Fibroblast of lung (primary cell): ENCODE measurements around the gene USP14.

ENCODE experiments used
- CTCF ChIP-seq, 2 donors: IDR thresholded peaks in 1 of 2; conservative IDR thresholded peaks in 1 of 2; 1 replicate in 1 of 2; 2 replicates in 1 of 2; pipeline ENCODE4 v1.5.1; 2011 to 2012; ENCODE audit warnings: low read length in 2 of 2, control low read depth in 1 of 2, inconsistent platforms in 1 of 2, low read depth in 1 of 2, mild to moderate bottlenecking in 1 of 2
- EZH2 ChIP-seq: IDR thresholded peaks from 2 replicates; pipeline ENCODE4 v1.5.1; 2012; ENCODE audit warnings: low read length, control low read depth, mild to moderate bottlenecking; ENCODE audit errors: missing control alignments

DNA sequence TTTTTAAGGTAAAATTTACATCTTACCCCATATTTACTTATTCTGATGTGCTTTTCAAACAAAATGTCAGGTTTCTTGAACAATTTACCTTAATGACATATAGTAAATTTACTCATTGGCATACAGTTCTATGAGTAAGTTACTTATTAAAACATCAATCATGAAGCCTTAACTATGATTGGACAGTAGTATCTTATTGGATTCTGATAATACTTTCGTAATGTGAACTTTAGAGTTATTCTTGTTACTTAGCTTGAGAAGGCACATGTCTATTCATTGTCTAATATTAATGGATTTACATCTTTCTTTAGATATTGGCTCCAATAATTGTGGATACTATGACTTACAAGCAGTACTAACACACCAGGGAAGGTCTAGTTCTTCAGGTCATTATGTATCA, 51.7 kb downstream of the USP14 start:
- no peak for TF ChIP-seq CTCF (conservative IDR thresholded peaks at IDR 0.05 in 1 of 2, IDR thresholded peaks at IDR 0.05 in 1 of 2; ENCODE audit: low read depth in 1 of 2, low read length in 2 of 2)
- no peak for TF ChIP-seq EZH2
